Caco-2 (cell line): Measurements from ENCODE around the gene FOXR1. TPM values are rescaled to one million over a fixed set of nuclear protein-coding genes. Genes with fewer than 3 reads are reported as not detected.
A peak's percentile ranks its signal among the peaks of the same experiment; 100 is the strongest.

Source experiments
- BruUV-seq: library from RNA; stranded (reverse); fragments of 400-500 nt; replicated peaks from 2 replicates; lab custom pipeline; 2021; lab: Mats Ljungman, UMichigan
- CTCF ChIA-PET: fragments of 300-600 bp; sonication (Branson Sonifier 250); formaldehyde crosslinking; loops from one replicate; lab custom pipeline; 2022; ENCODE audit warnings: antibody characterized with exemption; lab: Charles Lee
- POLR2A ChIA-PET: fragments of 300-600 bp; sonication (Branson Sonifier 250); formaldehyde crosslinking; loops from one replicate; lab custom pipeline; 2022; ENCODE audit warnings: antibody characterized with exemption; lab: Charles Lee
- DNase-seq, 2 experiments: peaks; one replicate each; pipeline versions ENCODE4 v3.0.0 to v3.0.0-alpha.2; 2020 to 2022
- H3K27me3 ChIP-seq: replicated peaks from 2 replicates; pipeline ENCODE4 v1.6.0; 2011; ENCODE audit warnings: low read length; ENCODE audit not compliant: control insufficient read depth, insufficient read depth
- H3K36me3 ChIP-seq: 2 replicates; pipeline ENCODE4 v1.5.1; 2011; ENCODE audit warnings: low read length; ENCODE audit not compliant: control insufficient read depth, insufficient read depth
- H3K4me1 ChIP-seq: fragments of 250-450 bp; sonication (Bioruptor Pico); 2 replicates; pipeline ENCODE4 v1.5.1; 2020; ENCODE audit warnings: mild to moderate bottlenecking
- H3K4me3 ChIP-seq: 2 replicates; pipeline ENCODE4 v1.5.1; 2011; ENCODE audit warnings: low read depth, mild to moderate bottlenecking, control low read depth, low read length
- H3K9me3 ChIP-seq: fragments of 250-450 bp; sonication (Bioruptor Pico); 2 replicates; pipeline ENCODE4 v1.5.1; 2020; ENCODE audit warnings: mild to moderate bottlenecking, moderate library complexity
- H3K27ac Mint-ChIP-seq: one replicate; pipeline ENCODE4 v1.8.0; 2022; ENCODE audit warnings: mixed read lengths; ENCODE audit not compliant: unreplicated experiment
- H3K27me3 Mint-ChIP-seq: one replicate; pipeline ENCODE4 v1.8.0; 2022; ENCODE audit warnings: mixed read lengths; ENCODE audit not compliant: insufficient read depth, unreplicated experiment
- H3K36me3 Mint-ChIP-seq: one replicate; pipeline ENCODE4 v1.8.0; 2022; ENCODE audit warnings: mild to moderate bottlenecking, mixed read lengths; ENCODE audit not compliant: insufficient read depth, unreplicated experiment
- H3K4me1 Mint-ChIP-seq: one replicate; pipeline ENCODE4 v1.8.0; 2022; ENCODE audit warnings: low read depth, mixed read lengths; ENCODE audit not compliant: unreplicated experiment
- H3K4me3 Mint-ChIP-seq: one replicate; pipeline ENCODE4 v1.8.0; 2022; ENCODE audit warnings: mild to moderate bottlenecking, moderate library complexity, mixed read lengths; ENCODE audit not compliant: unreplicated experiment
- H3K9me3 Mint-ChIP-seq: one replicate; pipeline ENCODE4 v1.8.0; 2022; ENCODE audit warnings: mixed read lengths; ENCODE audit not compliant: unreplicated experiment
- intact Hi-C: fragments of 100-400 bp; cut with micrococcal nuclease; formaldehyde crosslinking; loops from one replicate; pipeline ENCODE4 v1.10.0; 2022; ENCODE audit not compliant: unreplicated experiment
- total RNA-seq: library from RNA; stranded (reverse); gene quantifications from 2 replicates; pipeline ENCODE4 v1.2.3, GENCODE V29; 2022
- TF ChIP-seq, protein P1 (sequence below), 2 experiments: fragments of 200-600 bp in 1 of 2; IDR thresholded peaks; 1 replicate in 1 of 2; 2 replicates in 1 of 2; pipeline versions ENCODE4 v1.5.1 to v1.8.0; 2011 to 2022; ENCODE audit warnings: antibody characterized with exemption in 1 of 2, control low read depth in 1 of 2, inconsistent platforms in 1 of 2, low read depth in 1 of 2, low read length in 1 of 2, mild to moderate bottlenecking in 1 of 2, moderate library complexity in 1 of 2; ENCODE audit not compliant: insufficient read depth in 1 of 2, severe bottlenecking in 1 of 2, unreplicated experiment in 1 of 2

Gene FOXR1
- total RNA-seq, 1 experiment from 2014 or later = not detected

DNA sequence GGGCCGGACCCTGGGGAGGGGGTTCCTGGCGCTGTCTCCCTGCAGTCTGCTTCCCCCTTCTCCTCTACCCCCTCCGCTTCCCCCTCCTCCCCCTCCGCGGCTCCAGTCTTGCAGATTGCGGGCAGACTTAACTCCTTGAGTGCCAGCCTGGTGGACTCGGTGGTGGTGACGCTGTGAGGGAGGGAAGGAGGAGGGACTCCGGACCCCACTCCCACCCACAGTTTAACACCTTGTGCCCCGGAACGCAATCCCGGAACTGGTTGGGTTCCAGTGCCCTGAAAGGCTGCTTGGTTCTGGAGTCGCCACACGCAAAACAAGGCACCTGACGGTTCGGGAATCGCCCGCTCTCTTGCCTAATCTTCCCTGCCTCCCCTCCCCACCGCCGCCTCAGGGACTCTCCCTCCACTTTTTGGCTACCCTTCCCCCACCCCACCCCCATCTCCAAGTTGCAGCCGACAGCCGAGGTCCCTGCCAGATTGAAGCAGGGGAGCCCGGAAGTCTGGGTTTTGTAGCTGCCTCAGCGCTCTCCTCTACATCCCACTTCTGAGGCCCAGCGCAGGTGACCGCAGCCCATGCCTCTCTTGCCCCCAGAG, 42.0 kb upstream of the FOXR1 start:
- no TSS peak for BruUV-seq
- POLR2A ChIA-PET = interaction anchor here (0.6 to 4.3 kb wide), 9 partner anchors 12 to 172 kb away, joined by 3 to 171 read pairs (median 6); partner anchors contain the start of genes DDX6 and DPAGT1
- peaks cover 16% of the 10 kb centered on the region for H3K4me1 ChIP-seq
- Mint-ChIP-seq H3K9me3 (no peaks in the 10 kb centered on the region), H3K36me3 (peaks cover 28% of the 10 kb centered on the region), H3K27ac (peak overlapping the region; percentile 84), H3K27me3 (no peaks in the 10 kb centered on the region), H3K4me1 (peaks cover 17% of the 10 kb centered on the region), H3K4me3 (peak overlapping the region; percentile 79)
- H3K4me3 ChIP-seq = peak overlapping the region; percentile 64
- intact Hi-C loops = loop anchor here (1.0 to 5.0 kb wide), 5 partner anchors 19 to 270 kb away; no protein-coding TSS in a partner anchor
- peak; percentile 97 to 99 for DNase-seq
- H3K9me3 ChIP-seq = no peaks in the 10 kb centered on the region
- CTCF ChIA-PET = interaction anchor here (0.5 to 4.9 kb wide), 21 partner anchors 9 to 267 kb away, joined by 3 to 170 read pairs (median 4); partner anchors contain the start of genes DDX6, RPS25 and TRAPPC4
- TF ChIP-seq, protein P1, sequence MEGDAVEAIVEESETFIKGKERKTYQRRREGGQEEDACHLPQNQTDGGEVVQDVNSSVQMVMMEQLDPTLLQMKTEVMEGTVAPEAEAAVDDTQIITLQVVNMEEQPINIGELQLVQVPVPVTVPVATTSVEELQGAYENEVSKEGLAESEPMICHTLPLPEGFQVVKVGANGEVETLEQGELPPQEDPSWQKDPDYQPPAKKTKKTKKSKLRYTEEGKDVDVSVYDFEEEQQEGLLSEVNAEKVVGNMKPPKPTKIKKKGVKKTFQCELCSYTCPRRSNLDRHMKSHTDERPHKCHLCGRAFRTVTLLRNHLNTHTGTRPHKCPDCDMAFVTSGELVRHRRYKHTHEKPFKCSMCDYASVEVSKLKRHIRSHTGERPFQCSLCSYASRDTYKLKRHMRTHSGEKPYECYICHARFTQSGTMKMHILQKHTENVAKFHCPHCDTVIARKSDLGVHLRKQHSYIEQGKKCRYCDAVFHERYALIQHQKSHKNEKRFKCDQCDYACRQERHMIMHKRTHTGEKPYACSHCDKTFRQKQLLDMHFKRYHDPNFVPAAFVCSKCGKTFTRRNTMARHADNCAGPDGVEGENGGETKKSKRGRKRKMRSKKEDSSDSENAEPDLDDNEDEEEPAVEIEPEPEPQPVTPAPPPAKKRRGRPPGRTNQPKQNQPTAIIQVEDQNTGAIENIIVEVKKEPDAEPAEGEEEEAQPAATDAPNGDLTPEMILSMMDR (IDR thresholded peaks at IDR 0.05; ENCODE audit: insufficient read depth in 1 of 2, low read depth in 1 of 2, low read length in 1 of 2, severe bottlenecking in 1 of 2, unreplicated experiment in 1 of 2) = peak in 1 of 2 experiments; percentile 0
- no peaks in the 10 kb centered on the region for H3K36me3 ChIP-seq
- H3K27me3 ChIP-seq = no peaks in the 10 kb centered on the region

DNA sequence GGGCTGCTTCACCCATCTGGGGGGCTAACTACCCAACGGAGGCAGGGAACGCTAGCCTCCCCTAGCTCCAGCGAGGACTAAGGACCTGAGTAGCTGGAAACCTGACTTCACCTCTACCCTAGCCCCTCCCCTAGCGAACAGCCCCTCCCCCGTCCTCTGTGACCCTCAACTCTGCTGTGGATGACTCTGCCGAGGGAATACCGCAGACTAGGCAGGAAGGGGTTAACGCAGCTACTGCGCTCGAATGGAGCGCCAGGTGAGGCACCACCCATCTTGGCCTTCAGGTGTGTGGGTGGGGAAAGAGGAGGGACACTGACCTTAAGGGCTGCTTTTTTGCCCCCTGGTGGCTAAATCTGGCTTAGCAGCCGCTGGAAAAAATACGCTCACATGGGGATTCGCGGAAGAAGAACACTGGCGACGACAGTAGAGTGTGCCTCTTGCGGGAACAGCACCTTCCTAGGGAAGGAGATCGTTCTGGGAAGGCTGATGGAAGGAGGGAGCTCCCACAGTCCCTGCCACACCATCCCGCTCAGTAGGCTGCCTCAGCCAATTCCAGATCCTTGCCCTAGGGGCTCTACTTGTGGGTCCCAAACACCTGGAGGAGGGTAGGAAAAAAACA, 41.4 kb upstream of the FOXR1 start:
- CTCF ChIA-PET = interaction anchor here (0.5 to 4.9 kb wide), 23 partner anchors 8 to 266 kb away, joined by 3 to 170 read pairs (median 4); partner anchors contain the start of genes DDX6, RPS25 and TRAPPC4
- TF ChIP-seq, protein P1 (IDR thresholded peaks at IDR 0.05; ENCODE audit: insufficient read depth in 1 of 2, low read depth in 1 of 2, low read length in 1 of 2, severe bottlenecking in 1 of 2, unreplicated experiment in 1 of 2) = peak; percentile 99
- Mint-ChIP-seq H3K9me3 (no peaks in the 10 kb centered on the region), H3K27ac (peak overlapping the region; percentile 84), H3K36me3 (peaks cover 28% of the 10 kb centered on the region), H3K27me3 (no peaks in the 10 kb centered on the region), H3K4me1 (peaks cover 17% of the 10 kb centered on the region), H3K4me3 (peak overlapping the region; percentile 79)
- Histone ChIP-seq H3K4me1 (peaks cover 16% of the 10 kb centered on the region), H3K27me3 (no peaks in the 10 kb centered on the region), H3K4me3 (peak overlapping the region; percentile 64), H3K36me3 (no peaks in the 10 kb centered on the region), H3K9me3 (no peaks in the 10 kb centered on the region)
- POLR2A ChIA-PET = interaction anchor here (0.6 to 4.3 kb wide), 9 partner anchors 12 to 172 kb away, joined by 3 to 171 read pairs (median 6); partner anchors contain the start of genes DDX6 and DPAGT1
- peak; percentile 99 to 100 for DNase-seq
- BruUV-seq = no TSS peak
- intact Hi-C loops = loop anchor here (1.0 to 5.0 kb wide), 4 partner anchors 18 to 271 kb away; no protein-coding TSS in a partner anchor

DNA sequence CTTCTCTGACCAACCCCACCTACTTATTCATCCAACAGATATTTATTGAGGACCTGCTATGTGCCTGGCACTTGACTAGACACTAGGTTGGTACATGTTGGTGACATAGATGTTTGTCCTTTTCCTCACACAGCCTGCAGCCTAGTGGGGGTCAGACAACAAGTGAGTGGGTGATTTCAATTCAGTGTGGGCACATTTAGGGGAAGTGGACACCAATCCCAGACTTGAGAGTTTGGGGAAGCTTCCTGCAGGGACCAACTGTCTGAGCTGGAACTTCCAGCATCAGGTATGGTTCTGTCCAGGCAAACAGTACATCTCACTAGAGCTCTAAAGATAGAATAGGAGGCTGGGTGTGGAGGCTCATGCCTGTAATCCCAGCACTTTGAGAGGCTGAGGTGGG, 40.0 kb upstream of the FOXR1 start:
- no peak overlapping the region for H3K4me3 Mint-ChIP-seq
- no peak for DNase-seq
- Histone ChIP-seq H3K9me3 (no peaks in the 10 kb centered on the region), H3K36me3 (no peaks in the 10 kb centered on the region), H3K27me3 (no peaks in the 10 kb centered on the region), H3K4me1 (peaks cover 12% of the 10 kb centered on the region), H3K4me3 (no peak overlapping the region)
- no TSS peak for BruUV-seq
- H3K27me3 Mint-ChIP-seq = no peaks in the 10 kb centered on the region
- peaks cover 21% of the 10 kb centered on the region for H3K36me3 Mint-ChIP-seq
- peaks cover 17% of the 10 kb centered on the region for H3K4me1 Mint-ChIP-seq
- TF ChIP-seq, protein P1 (IDR thresholded peaks at IDR 0.05; ENCODE audit: insufficient read depth in 1 of 2, low read depth in 1 of 2, low read length in 1 of 2, severe bottlenecking in 1 of 2, unreplicated experiment in 1 of 2) = no peak
- POLR2A ChIA-PET = interaction anchor here (0.6 to 4.3 kb wide), 3 partner anchors 21 to 125 kb away, joined by 4 to 171 read pairs (median 9); partner anchors contain the start of genes RPS25 and TRAPPC4
- CTCF ChIA-PET = interaction anchor here (1.5 to 4.9 kb wide), 2 partner anchors 9 to 20 kb away, joined by 3 to 170 read pairs; no protein-coding TSS in a partner anchor
- H3K27ac Mint-ChIP-seq = no peak overlapping the region
- H3K9me3 Mint-ChIP-seq = no peaks in the 10 kb centered on the region
- intact Hi-C loops = loop anchor here (5.0 kb wide), 1 partner anchor 34 kb away; no protein-coding TSS in a partner anchor
